Cardiac muscle cell (in vitro differentiated cells and primary cell): ENCODE results near the gene HSH2D. TPM values are rescaled to one million over a fixed set of nuclear protein-coding genes. Genes with fewer than 3 reads are reported as not detected.

ENCODE experiments used
- DNase-seq, 2 donors: peaks; one replicate each; pipeline versions ENCODE4 v3.0.0 to v3.0.0-alpha.2; 2010 to 2017; ENCODE audit warnings: low read depth in 1 of 2, low spot score in 1 of 2
- H3K27ac ChIP-seq: fragments of 200-600 bp; sonication (generic); 2 replicates; pipeline ENCODE4 v1.5.1; 2016
- H3K27me3 ChIP-seq: fragments of 200-600 bp; sonication (generic); 2 replicates; pipeline ENCODE4 v1.6.0; 2016; ENCODE audit warnings: control low read depth
- H3K36me3 ChIP-seq: fragments of 200-600 bp; sonication (generic); 2 replicates; pipeline ENCODE4 v1.5.1; 2016; ENCODE audit warnings: control low read depth
- H3K4me1 ChIP-seq: fragments of 200-600 bp; sonication (generic); 2 replicates; pipeline ENCODE4 v1.8.1; 2017; ENCODE audit warnings: low read depth, mild to moderate bottlenecking, mixed run types
- H3K4me3 ChIP-seq: fragments of 200-600 bp; sonication (generic); 2 replicates; pipeline ENCODE4 v1.5.1; 2016; ENCODE audit warnings: mild to moderate bottlenecking
- H3K9me3 ChIP-seq: fragments of 200-600 bp; sonication (generic); 2 replicates; pipeline ENCODE4 v1.5.1; 2017; ENCODE audit warnings: low read depth, mild to moderate bottlenecking, control low read depth
- CTCF ChIP-seq: IDR thresholded peaks from 2 replicates; pipeline ENCODE4 v1.5.1; 2012; ENCODE audit warnings: low read depth, mild to moderate bottlenecking, low read length
- polyA plus RNA-seq: library from polyadenylated mRNA; unstranded; fragments of >200 nt; fragmentation: Nextera tagmentation; extraction: Ambion mirVana; gene quantifications from 2 replicates; pipeline ENCODE4 v1.2.1, GENCODE V29; 2016
- total RNA-seq: library from RNA; depleted of rRNA; stranded (reverse); fragments of >200 nt; gene quantifications from 2 replicates; pipeline ENCODE4 v1.2.3, GENCODE V29; 2016

HSH2D gene
- total and polyA plus RNA-seq, 2 experiments from 2014 or later, result not detected

- no peak for TF ChIP-seq CTCF
- H3K4me3 ChIP-seq, result peak within 1 kb of the TSS; percentile 93
- no peaks in the 10 kb centered on the region for H3K27me3 ChIP-seq
- H3K36me3 ChIP-seq, result no peaks in the 10 kb centered on the region
- DNase-seq, result peak; percentile 97 to 98
- peak within 1 kb of the TSS; percentile 79 for H3K27ac ChIP-seq
- H3K9me3 ChIP-seq, result no peaks in the 10 kb centered on the region
- H3K4me1 ChIP-seq, result peaks cover 6% of the 10 kb centered on the region
These were observed 54.3 kb downstream of the HSH2D start, which contains the start of gene AP1M1 for GRCh38 chr19:16197622-16198369. Gene AP1M1 (plus strand): TSS chr19:16197911. CDS start chr19:16198027, 116 bp downstream.

GRCh38 chr19:16198370-16198651 lies 54.8 kb downstream of the HSH2D start:
- Histone ChIP-seq H3K4me1 (peaks cover 6% of the 10 kb centered on the region), H3K36me3 (no peaks in the 10 kb centered on the region), H3K9me3 (no peaks in the 10 kb centered on the region), H3K27ac (no peak overlapping the region), H3K4me3 (peak overlapping the region; percentile 93), H3K27me3 (no peaks in the 10 kb centered on the region)
- no peak for TF ChIP-seq CTCF
- DNase-seq, result no peak

GRCh38 chr19:16199275-16199932 lies 55.9 kb downstream of the HSH2D start:
- H3K27ac ChIP-seq, result no peak overlapping the region
- H3K36me3 ChIP-seq, result no peaks in the 10 kb centered on the region
- no peaks in the 10 kb centered on the region for H3K27me3 ChIP-seq
- TF ChIP-seq CTCF, result no peak
- no peaks in the 10 kb centered on the region for H3K9me3 ChIP-seq
- no peak for DNase-seq
- H3K4me1 ChIP-seq, result peaks cover 6% of the 10 kb centered on the region
- H3K4me3 ChIP-seq, result no peak overlapping the region

GRCh38 chr19:16200038-16201010 lies 56.8 kb downstream of the HSH2D start:
- peak in 1 of 2 donors; percentile 80 for DNase-seq
- TF ChIP-seq CTCF, result peak; percentile 3

GRCh38 chr19:16201011-16201391 lies 57.5 kb downstream of the HSH2D start:
- Histone ChIP-seq H3K27me3 (no peaks in the 10 kb centered on the region), H3K27ac (no peak overlapping the region), H3K9me3 (no peaks in the 10 kb centered on the region), H3K36me3 (no peaks in the 10 kb centered on the region), H3K4me1 (peaks cover 6% of the 10 kb centered on the region), H3K4me3 (no peak overlapping the region)
- no peak for DNase-seq
- TF ChIP-seq CTCF, result no peak

More at GRCh38 chr19:16200038-16201010, 56.8 kb downstream of the HSH2D start:
- H3K27ac ChIP-seq, result no peak overlapping the region
- H3K36me3 ChIP-seq, result no peaks in the 10 kb centered on the region
- peaks cover 6% of the 10 kb centered on the region for H3K4me1 ChIP-seq
- H3K9me3 ChIP-seq, result no peaks in the 10 kb centered on the region
- no peak overlapping the region for H3K4me3 ChIP-seq
- H3K27me3 ChIP-seq, result no peaks in the 10 kb centered on the region
